ENCODE measurements around the gene ADAMTSL2.
A peak's percentile ranks its signal among the peaks of the same experiment; 100 is the strongest.

The ADAMTSL2 gene

DNA sequence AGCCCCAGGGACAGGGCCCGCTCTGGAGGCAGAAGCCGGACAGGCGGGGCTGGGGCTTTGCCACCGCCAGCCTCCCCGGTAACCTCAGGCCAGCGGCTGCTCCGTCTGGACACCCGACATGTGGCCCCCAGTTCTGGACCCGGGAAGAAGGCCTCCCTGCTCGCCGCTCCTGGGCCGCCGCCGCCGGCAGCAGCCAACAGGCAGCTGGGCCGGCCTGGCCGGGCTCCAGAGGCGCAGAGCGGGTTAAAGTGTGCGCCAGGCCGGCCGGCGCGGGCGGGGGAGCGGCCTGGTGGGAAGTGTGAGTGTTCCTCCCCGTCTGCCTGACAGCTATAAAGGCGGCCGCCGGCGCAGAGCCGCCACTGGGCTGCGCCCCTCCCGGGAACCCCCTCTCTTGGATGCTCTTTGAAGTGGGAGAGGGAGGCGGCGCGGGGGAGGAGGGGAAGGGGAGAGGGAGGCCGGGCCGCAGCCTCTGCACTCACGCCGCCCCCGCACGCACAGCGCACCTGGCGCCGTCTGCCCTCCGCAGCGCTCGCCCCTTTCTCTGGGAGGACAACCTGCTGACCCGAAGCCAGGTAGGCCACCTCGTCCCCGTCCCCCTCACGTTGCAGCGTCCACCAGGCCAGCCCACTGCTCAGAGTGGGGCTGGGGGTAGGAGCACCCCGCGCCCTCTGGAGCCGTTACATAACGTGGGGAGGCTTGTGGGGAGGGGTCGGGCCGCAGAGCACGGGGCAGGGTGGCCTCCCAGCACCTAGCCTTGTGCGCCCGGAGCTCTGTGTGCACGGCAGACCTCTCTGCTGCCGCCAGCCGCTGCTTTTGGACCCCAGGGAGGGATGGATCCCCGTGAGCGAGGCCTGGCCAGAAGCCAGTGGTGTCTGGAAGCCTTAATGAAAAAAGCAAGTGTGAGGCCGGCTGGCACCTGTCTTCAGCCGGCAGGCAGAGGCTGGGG, at the start of gene ADAMTSL2:
ADAMTSL2 (plus strand) TSS at position 359 of the 946 bp plus-strand sequence. CDS start 2,009 bp downstream, outside the sequence.
- peak in 2 of 4 experiments; percentile 31 to 34 for DNase-seq

DNA sequence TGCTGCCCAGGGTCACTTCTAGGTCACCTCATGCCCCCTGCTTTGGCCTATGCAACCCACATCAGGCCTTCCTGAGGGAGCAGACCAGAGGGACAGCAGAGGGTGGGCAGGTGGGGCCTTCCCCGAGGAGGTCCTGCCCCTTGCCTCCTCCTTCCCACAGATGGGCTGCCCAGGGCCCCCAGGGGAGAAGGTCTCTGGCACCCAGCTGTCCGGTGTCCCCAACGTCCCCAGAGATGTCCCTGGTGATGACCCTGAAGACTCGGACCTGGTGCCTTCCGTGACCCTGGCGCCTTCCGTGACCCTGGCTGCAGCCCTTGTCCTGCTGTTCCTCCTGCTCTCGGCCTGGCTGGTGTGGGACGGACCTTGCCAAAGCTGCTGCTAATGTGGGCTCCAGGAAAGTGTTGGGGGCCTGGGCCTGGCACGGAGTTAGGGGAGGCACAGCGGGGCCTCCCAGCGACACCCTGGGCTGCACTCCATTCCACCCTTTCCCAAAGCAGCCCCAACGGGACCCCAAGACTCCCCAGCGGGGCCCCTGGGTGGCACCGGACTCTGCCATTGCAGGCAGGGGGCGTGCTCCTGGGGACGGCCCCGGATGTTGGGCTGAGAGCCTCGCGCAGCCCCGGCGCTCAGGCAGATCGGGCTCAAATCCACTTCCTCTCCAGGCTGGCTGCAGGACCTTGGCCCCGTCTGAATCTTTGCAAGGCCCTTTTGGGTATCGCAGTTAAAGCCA, 48.8 kb upstream of the ADAMTSL2 start:
- DNase-seq = no peak

DNA sequence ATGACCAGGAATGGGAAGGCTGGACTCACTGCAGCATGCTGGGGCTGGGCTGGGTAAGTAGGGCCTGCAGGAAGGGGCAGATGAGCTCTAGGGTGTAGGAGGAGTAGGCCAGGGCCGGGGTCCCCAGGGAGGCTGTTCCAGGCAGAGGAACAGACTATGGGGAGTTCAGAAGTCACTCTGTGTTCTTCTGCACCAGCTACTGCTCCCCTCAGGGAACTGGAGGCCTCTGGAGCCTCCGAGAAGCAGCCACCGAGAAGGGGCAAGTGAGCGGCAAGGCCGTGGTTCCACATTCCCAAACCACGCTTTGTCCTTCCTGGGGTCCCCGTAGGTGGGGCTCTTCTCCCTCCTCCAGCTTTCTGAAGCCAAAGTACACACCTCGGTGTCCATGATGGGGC, 47.2 kb upstream of the ADAMTSL2 start:
- DNase-seq = no peak

DNA sequence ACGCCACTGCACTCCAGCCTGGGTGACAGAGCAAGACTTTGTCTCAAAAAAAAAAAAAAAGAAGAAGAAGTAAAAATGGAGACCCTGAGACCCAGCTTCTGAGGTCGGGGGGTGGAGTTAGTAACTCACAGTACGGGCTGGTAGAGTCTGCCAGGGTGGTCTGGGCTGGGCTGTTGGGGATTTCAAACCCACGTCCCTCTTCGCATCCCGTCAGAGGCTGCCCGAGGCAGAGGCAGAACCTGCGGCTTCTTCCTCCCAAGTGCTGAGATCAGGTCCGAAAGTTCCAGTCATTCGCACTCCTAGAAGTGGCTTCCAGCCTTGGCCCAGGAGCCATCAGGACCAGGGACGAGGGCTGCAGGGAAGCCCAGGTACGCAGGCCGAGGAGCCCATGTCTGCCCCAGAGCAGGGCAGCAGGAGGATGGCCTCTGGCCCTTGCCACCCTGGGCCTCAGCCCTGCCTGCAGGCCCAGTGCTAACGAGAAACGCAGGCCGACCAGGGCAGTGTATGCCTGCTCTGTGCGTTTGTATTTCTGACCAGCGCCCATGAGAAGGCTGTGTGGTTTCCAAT, 45.7 kb upstream of the ADAMTSL2 start:
- no peak for DNase-seq

DNA sequence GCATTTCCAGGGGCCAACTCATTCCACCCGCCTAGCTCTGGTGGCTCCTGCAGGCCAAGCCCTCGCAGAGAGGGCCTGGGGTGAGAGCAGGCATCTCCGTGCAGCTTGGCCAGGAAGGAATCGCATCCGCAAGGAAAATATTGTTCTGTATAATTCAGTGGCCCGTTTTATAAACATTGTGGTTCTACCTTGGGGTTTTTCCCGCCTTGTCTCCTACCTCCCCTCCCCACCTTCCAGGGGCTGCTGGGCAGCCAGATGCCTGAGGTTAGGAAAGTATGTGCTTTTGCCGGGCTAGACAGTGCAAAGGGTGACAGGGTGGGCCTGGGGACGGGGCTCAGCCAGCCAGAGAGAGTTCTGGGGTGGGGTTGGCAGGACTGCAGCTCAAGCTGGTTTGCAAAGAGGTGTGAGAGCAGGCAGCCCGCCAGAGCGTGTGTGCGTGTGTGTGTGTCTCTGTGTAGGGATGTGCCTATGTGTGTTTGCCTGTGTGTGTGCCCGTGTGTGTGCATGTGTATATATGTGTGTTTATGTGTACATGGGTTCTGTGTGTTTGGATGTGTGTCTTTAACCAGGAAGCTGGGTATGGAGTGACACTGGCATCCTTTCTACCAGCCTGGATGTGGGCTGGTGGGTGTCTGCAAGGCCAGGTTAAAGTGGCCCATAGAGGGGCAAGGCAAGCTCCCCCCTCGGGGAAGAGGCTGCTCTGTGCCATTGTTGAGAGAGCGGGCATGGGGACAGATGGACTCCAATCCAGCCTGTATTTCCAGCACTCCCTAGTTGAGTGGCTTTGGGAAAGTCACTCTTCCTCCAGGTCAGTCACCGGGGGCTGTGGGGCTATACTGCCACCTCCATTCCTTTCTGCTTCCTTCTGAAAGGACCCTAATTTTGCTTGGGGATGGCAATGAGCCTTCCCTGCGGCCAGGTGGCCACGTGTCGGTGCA, 45.0 kb upstream of the ADAMTSL2 start:
- DNase-seq = no peak

DNA sequence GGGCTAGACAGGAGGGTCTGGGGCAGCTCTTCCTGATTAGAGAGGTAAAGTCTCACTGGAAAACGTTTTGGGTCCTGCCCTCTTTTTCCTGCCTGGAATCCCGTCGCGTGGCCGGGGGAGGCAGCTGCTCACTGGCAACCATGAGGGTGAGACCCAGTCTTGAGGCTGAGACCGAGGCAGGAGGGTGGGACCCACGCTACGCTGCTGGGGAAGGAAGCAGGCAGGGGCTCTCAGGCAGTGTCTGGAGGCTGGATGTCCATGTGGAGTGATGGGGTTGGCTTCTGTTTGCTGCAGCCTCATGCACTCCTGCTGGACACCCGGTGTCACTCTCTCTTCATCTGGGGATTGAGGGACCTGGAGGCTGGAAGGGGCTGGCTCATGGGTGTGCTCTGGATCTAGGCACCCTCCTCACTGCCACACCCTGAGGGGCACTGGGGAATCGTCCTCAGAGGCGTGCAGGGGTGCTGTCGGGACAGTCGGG, 44.3 kb upstream of the ADAMTSL2 start:
- no peak for DNase-seq

DNA sequence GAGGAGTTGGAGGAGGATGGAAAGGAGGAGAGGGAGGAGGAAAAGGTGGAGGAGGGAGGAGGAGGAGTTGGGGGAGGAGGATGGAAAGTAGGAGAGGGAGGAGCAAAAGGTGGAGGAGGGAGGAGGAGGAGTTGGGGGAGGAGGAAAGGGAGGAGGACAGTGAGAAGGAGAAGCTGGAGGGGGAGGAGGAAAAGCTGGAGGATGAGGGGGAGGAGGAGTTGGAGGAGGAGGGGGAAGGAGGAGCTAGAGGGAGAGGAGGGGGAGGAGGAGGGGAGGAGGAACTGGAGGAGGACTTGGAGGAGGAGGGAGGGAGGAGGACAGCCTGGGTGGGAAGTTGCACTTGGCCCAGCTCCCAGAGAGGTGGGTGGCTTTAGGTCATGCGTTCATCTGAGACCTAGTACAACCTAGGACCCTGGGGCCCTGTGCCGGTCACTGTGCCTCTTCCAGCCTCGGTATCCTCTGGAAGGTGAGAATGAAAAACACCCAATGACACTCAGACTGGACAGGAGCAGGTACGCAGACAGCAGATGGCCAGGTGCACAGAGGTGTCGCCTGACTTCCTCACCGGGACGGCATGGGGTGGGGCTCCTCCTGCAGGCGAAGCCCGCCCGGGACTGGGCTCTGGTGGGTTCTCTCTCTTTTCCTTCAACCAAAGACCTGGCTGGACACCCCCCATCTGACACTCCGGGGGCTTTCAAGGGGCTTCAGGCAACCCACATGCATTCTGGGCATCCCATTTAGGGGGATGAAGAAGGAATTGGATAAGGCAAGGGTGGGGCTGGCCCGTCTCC, 43.4 kb upstream of the ADAMTSL2 start:
- DNase-seq = no peak

DNA sequence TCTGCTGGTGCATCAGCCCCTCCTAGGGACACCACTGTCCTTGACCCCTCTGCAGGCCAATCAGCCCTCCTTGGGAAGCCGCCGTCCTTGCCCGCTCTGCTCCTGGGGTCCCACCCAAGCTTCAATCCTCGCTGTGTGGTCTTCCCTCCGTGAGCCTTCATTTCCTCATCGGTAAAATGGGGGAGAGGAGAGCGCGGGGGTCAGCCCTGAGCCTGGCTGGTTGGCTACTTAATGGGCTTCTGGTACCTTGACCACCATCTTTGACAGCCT, 42.9 kb upstream of the ADAMTSL2 start:
- no peak for DNase-seq

DNA sequence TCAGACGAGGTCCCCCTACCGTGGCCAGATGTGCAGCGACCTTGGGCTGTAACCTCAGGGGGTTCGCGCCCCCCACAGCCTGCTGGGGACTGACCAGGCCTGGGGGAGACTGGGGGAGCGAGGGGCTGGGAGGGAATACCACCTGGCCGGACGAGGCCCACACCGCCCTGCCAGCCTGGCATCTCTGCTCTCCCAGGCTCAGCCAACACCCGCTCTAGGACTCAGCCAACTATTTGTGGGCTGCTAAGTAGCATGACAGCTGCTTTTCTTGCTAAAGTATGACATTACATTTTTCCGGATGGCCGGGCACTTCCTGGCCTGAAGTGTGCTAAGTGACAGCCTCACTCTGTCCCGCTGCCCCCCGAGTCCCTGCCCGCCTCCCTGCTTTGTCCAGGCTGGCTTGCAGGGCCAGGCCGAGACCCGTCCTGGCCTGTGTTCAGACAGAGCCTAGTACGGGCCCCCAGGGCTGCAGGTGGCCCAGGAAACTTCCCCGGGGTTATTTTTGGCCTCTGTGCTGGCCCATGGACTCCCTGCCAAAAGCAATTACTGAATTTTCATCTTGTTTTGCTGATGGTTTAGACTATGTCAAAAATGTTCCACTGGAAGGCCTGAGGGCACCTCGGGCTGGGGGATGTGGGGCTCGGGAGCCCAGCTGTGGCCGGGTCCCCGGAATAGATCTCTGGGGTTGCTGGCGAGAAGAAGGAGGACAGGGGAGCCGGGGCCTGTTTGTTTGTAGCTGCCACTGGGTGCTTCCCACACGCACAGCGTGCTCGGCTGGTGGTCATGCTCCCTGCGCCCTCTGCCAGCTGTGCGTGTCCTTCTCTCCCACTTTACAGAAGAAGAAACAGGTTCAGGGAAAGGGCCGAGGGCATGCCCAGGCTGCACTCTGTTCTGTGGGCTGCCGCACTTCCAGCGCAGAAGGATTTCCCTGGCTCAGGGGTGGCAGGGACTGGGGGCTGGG, 42.2 kb upstream of the ADAMTSL2 start:
- DNase-seq = no peak

DNA sequence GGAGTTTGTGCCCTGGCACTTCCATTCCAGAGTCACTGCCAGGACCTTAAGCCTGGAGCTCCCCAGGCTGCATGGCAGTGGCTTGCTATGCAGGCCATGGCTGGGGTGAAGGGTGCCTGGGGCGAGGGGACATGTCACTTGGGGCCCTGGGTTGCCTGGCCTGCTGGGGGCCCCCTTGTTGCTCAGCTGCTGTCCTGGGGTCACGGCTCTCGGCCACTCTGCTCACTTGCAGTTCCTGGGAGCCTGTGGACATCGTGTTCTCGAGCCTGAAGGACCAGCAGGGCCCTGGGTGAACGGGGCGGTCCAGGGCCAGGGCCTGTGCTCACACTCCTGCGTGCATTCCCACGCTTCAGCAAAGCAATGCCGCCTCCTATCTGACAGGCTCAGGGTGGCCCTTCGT, 41.1 kb upstream of the ADAMTSL2 start:
- no peak for DNase-seq

DNA sequence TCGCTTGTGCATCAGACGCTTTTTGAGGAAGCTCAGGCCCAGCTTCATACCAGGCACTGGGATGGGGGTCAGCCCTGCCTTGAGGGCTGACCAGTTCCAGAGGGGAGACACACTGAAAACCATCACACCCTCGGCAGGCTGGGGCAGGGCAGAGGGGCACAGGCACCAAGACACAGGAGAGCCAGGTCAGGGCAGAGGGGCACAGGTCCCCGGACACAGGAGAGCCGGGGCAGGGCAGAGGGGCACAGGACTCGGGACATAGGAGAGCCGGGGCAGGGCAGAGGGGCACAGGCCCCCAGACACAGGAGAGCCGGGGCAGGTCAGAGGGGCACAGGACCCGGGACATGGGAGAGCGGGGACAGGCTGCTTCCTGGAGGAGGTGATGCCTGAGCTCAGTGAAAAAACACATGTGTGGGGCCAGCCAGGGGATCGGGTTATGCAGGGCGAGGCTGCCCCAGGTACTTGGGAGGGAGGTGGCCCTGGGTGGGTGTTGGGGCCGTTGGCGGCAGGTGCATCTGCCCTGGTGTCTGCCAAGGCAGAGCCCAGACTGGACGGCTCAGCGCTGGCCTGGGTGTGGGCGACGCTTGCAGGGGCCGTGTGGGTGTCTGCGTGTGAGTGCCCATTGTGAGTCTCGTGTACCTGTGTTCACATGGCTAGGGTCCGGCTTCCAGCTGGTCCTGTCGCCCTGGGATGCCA, 40.5 kb upstream of the ADAMTSL2 start:
- no peak for DNase-seq

DNA sequence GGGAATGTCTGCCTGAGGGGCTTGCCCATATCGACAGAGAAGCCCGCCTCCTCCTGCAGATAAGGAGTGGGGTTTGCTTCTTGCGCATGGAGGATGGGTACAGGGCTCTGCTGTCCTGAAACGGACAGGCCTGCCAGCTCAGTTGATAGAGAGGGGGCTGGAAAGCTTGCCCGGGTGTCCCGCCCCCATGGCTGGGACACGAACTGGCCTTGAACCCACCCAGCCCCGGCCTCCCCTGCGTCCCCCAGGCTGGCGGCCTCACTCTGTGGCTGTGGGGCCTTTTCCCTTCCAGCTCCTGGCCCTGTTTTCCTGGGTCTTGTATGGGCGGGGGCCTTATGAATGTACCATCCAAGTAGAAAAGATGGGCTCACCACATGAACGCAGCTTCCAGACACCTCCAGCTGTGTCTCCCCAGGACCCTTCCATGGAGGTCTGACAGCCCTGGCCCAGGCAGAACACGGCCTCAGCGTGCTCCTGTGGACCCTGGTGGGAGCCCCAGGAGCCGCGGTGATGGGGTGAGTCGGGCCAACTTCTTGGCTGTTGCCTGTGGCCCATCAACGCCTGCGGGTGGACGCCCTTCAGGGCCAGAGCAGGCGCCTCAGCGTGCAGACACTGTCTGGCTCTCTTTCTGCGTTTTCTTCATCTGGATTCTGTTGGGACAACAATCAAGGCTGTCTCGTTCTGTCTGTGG, 39.7 kb upstream of the ADAMTSL2 start:
- DNase-seq = no peak

DNA sequence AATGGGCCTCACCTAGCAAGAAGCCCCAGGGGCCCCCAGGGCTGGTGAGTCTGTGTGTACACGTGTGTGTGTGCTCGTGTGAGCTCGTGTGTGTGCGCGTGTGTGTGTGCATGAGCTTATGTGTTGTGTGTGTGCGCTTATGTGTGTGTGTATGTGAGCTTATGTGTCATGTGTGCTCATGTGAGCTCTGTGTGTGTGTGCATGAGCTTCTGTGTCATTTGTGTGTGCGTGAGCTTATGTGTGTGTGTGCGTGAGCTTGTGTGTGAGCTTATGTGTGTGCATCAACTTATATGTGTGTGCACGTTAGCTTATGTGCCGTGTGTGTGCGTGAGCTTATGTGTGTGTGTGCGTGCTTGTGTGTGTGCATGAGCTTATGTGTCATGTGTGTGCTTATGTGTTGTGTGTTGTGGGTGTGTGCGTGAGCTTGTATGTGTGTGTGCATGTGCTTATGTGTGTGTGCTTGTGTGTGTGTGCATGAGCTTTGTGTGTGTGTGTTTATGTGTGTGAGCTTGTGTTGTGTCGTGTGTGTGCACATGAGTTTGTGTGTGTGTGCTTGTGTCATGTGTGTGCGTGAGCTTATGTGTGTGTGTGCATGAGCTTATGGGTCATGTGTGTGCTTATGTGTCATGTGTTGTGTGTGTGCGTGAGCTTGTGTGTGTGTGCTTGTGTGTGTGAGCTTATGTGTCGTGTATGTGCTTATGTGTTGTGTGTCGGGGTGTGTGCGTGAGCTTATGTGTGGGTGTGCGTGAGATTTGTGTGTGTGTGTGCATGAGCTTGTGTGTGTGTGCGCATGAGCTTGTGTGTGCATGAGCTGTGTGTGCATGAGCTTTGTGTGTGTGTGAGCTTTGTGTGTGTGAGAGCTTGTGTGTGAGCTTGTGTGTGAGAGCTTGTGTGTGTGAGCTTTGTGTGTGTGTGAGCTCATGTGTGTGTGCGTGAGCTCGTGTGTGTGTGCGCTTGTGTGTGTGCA, 38.9 kb upstream of the ADAMTSL2 start:
- no peak for DNase-seq

DNA sequence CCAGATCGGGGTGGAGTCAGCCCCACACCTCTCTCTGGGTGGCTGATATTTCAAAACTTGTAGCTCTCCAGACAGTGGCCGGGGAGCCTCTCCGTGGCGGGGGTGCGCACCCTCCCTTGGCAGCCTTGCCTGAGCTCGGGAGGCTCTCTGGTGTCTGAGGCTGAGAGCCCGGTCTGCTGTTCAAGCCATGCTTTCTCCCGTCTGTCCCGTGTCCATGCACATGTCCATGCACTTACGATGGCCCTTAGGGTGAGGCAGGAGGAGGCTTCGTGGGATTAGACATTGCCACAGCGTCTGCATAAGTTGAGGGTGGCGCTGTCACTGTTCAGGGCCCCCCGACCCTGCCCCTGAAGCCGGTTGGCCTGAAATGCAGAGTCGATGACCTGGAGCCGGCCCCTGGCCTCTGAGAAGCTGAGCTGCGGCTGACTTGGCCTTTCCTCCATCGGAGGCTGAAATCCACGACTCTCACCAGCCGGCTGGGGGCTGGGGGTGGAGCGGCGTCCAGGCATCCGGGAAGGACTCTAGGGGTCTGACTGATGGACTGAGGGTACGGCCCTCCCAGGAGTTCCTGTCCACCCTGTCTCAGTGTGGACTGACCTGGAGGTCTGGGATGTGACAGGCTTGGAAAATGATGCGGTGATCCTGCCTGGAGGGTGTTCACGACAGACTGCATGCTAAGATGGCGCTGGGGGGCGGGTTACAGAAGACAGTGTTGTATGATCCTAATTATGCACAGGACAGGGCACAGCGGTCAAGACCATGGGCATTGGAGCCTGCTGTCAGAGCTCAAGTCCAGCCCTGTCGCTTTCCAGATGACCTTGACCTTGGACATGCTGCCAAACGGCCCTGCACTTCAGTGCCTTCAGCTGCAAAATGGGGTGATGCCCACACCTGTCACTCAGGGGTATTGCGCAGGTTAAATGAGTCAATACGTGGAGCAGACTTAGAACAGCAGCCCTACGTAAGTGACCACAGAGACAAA, 37.4 kb upstream of the ADAMTSL2 start:
- DNase-seq = no peak

DNA sequence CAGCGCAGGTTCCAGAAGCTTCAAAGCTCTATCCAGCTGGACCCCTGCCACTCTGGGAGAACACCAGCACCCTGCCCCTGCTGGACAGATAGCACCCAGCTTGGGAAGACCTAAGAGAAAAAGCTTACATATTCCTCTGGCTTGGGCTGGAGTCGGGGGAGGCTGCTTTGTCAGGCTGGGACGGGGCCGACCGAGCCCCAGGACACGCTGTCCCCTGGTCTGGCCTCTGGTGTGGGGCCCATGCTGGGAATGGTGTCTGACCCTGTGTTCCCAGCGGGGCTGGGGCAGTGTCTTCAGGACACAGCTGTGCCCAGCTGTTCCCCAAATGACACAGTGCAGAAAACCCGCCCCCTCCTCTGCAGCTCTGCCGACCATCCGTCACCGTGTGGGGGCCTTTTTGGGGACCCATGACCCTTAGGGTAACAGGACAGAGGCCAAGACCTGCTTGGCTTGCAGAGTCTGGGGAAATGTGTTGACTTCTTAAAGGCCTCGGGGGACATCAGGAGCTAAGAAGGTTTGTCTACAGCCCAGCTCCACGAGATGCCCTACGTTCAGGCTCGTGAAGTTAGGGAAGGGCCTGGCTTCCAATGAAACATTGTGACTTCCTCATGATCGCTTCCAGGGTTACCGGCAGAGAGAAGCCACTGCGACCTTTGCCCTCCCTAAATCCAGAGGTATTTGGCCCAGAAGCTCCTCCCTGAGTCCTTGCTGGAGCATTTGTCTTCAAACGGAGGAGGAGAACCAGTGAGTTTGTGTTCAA, 35.2 kb upstream of the ADAMTSL2 start:
- DNase-seq = no peak

DNA sequence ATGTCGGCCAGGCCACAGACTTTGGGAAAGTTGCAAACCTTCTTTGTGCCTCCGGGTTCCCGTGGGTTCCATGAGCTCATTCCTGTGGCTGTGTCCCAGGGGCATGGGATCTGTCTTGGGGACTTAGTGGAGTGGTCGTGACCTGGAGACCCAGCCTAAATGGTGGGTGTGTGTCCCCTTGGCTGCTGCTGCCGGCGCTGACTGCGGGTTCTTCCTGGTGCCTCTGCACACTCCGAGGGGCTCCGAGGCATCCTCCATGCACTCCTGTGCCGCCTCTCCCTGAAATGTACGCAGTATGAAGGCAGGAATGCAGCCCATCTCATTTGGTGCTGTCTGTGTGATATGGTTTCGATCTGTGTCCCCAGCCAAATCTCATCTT, 34.6 kb upstream of the ADAMTSL2 start:
- DNase-seq = no peak

Data from activated naive CD4-positive, alpha-beta T cell (primary cell).